Measurements from ENCODE around the gene LHFPL3. TPM values are rescaled to one million over a fixed set of nuclear protein-coding genes. Genes with fewer than 3 reads are reported as not detected.

The LHFPL3 gene
- total and polyA plus RNA-seq, 2 of the 13 experiments (the other 11 are each of a cell fraction or from before 2014, with no cell fraction given): not detected

- DNase-seq (ENCODE audit: low spot score): no peak
- no peak for ATAC-seq
- in situ Hi-C loops (cut with HindIII; ENCODE audit: extremely low pct_ligation_motif_present, low pct_unique_long_range_greater_than_20kb) (no loop called here), intact Hi-C loops (cut with micrococcal nuclease; ENCODE audit: unreplicated experiment) (no loop called here)
- Histone ChIP-seq H3K36me3 (replicated peaks in 1 of 2; ENCODE audit: control insufficient read depth in 1 of 2, insufficient read depth in 2 of 2, low read length in 2 of 2) (no peaks in the 10 kb centered on the region), H3K9ac (ENCODE audit: insufficient read depth, low read depth, low read length) (no peak overlapping the region), H3K4me2 (ENCODE audit: low read depth, low read length) (no peak overlapping the region), H4K20me1 (ENCODE audit: insufficient read depth, low read length) (no peaks in the 10 kb centered on the region), H3K79me2 (ENCODE audit: insufficient read depth, low read length) (no peaks in the 10 kb centered on the region), H2AFZ (ENCODE audit: low read length) (no peak overlapping the region), H3K27me3 (ENCODE audit: control insufficient read depth in 1 of 2, insufficient read depth in 2 of 2, low read length in 2 of 2) (0 out of 5 replicates have a peak, but pooled peaks cover 0 to 4% of the 10 kb centered on the region in 2 experiments), H3K4me1 (ENCODE audit: insufficient read depth, low read length) (no peaks in the 10 kb centered on the region), H3K4me3 (replicated peaks in 1 of 3; ENCODE audit: insufficient read depth in 1 of 3, low read depth in 2 of 3, low read length in 3 of 3) (no peak overlapping the region), H3K27ac (ENCODE audit: extremely low read length, insufficient read depth, low read length) (no peak overlapping the region), H3K9me3 (ENCODE audit: low read length) (no peaks in the 10 kb centered on the region)
- no TSS peak for BruUV-seq (replicated peaks)
- CTCF ChIA-PET (ENCODE audit: low intra/inter-chr PET ratio, low total read pairs): no interaction called here
- POLR2A ChIA-PET: no interaction called here
- FAIRE-seq: no peak
- TF ChIP-seq PRPF4 (IDR thresholded peaks at IDR 0.05; ENCODE audit: low read depth, low read length, poor library complexity, severe bottlenecking) (no peak), JUN (CRISPR knock-in tag; IDR thresholded peaks at IDR 0.05) (no peak), GMEB2 (CRISPR knock-in tag; IDR thresholded peaks at IDR 0.05; ENCODE audit: low read depth) (no peak), TCF7 (IDR thresholded peaks at IDR 0.05; ENCODE audit: low read depth) (no peak), ATF2 (CRISPR knock-in tag; IDR thresholded peaks at IDR 0.05) (no peak)
- under 1% methylated on average over 7 of the region's 7 CpGs for WGBS (ENCODE audit: low lambda C conversion rate)
Measured at GRCh38 chr7:104795616-104796398, 467.4 kb downstream of the LHFPL3 start.
